H1 (cell line): ENCODE data around the gene SNTN. TPM values are rescaled to one million over a fixed set of nuclear protein-coding genes. Genes with fewer than 3 reads are reported as not detected.

ENCODE experiments used
- CHD7 ChIP-seq: fragments of 300-600 bp; sonication (generic); IDR thresholded peaks from 2 replicates; pipeline ENCODE4 v1.7.1; 2012; ENCODE audit warnings: low read length, moderate library complexity, mild to moderate bottlenecking, inconsistent platforms; ENCODE audit not compliant: insufficient replicate concordance
- KDM4A ChIP-seq: IDR thresholded peaks from one replicate; pipeline ENCODE4 v1.7.1; 2012; ENCODE audit warnings: low read depth, mild to moderate bottlenecking, moderate library complexity, low read length, inconsistent platforms; ENCODE audit not compliant: severe bottlenecking
- NANOG ChIP-seq: IDR thresholded peaks from 2 replicates; pipeline ENCODE4 v1.6.1; 2011; ENCODE audit warnings: low read length, low read depth, mild to moderate bottlenecking, inconsistent platforms; ENCODE audit not compliant: insufficient read depth, poor library complexity, severe bottlenecking
- SP4 ChIP-seq: IDR thresholded peaks from 2 replicates; pipeline ENCODE4 v1.6.1; 2012; ENCODE audit warnings: low read length, inconsistent platforms
- YY1 ChIP-seq: IDR thresholded peaks from 2 replicates; pipeline ENCODE4 v1.6.1; 2011; ENCODE audit warnings: low read depth, mild to moderate bottlenecking, low read length
- polyA plus RNA-seq, 7 experiments: library from polyadenylated mRNA; depleted of rRNA in 3 of 7; stranded (reverse) in 5 of 7; unstranded in 2 of 7; fragments of >200 nt in 5 of 7; fragments of 200-250 nt in 2 of 7; gene quantifications; 1 replicate in 5 of 7; 2 replicates in 1 of 7; 4 replicates in 1 of 7; pipeline versions ENCODE4 v1.2.1 to v1.2.3, GENCODE V29; 2011 to 2013; ENCODE audit warnings: missing spikeins in 2 of 7, mixed read lengths in 2 of 7
- total RNA-seq: library from RNA; stranded (reverse); fragmentation: NEBNext Ultra II Directional; extraction: Animal tissue kit (Norgen Biotek cat#: 25700); gene quantifications from 2 replicates; pipeline ENCODE4 v1.2.1, GENCODE V29; 2021

The SNTN gene
- total and polyA plus RNA-seq, 2 of the 8 experiments (the other 6 are each of a cell fraction or from before 2014, with no cell fraction given) = not detected

- TF ChIP-seq CHD7 (no peak), YY1 (no peak), KDM4A (no peak), SP4 (no peak), NANOG (no peak)
Measured at GRCh38 chr3:63654211-63654610, 1.7 kb downstream of the SNTN start (continued).
